ENCODE data around the gene ZNF277.

DNA sequence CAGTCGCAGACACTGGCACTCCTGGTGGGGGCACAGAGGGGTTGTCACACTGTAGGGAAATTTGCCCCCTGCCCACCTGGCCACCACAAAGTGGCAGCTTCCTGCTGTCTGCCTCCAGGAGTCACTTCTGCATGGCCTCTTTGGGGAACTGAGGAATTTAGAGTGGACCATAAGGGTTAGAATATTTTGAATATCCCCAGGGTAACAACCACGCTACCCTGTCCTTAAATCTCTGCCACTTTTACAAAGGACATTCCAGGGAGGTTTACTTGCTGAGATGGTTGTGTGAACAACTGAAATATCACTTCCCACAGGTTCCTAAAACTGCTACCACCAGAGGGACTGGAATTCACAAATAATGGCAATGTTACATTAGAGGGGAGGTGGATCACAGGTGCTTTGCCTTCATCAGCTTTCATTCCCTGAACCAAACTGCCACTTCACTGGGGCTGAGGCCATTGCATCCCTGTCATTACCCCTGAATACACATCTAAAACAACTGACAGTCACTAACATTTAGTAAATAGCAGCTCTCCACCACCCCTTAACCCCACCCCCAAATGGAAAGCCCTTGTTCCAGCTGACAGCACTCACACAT lies 155.7 kb downstream of the ZNF277 start:
- TF ChIP-seq TAF1 (IDR thresholded peaks at IDR 0.05; ENCODE audit: low read depth, low read length) (no peak), POLR2AphosphoS5 (IDR thresholded peaks at IDR 0.05; ENCODE audit: low read depth, low read length) (no peak), POLR2A (IDR thresholded peaks at IDR 0.05; ENCODE audit: low read depth, low read length) (no peak), SPI1 (IDR thresholded peaks at IDR 0.05; ENCODE audit: low read depth, low read length) (no peak), PAX5 (IDR thresholded peaks at IDR 0.05; ENCODE audit: insufficient read depth, low read length, severe bottlenecking) (no peak)
